Panc1 (cell line): Measurements from ENCODE around the gene S100P. TPM values are rescaled to one million over a fixed set of nuclear protein-coding genes. Genes with fewer than 3 reads are reported as not detected.
"Not testable (repeated sequence)": the region's sequence is repeated elsewhere in the genome, so short reads cannot be mapped to it uniquely, and the experiment has no call there.

Experiments
- ATAC-seq: fragments of 200-7000 bp; cut with Tn5 transposase; 2 replicates; pipeline ENCODE4 v1.9.1; 2020; ENCODE audit warnings: mild to moderate bottlenecking, moderate library complexity
- BruUV-seq: library from RNA; stranded (reverse); fragments of 400-500 nt; replicated peaks from 2 replicates; lab custom pipeline; 2021; lab: Mats Ljungman, UMichigan
- CTCF ChIA-PET: fragments of 300-600 bp; sonication (Branson Sonifier 250); formaldehyde crosslinking; loops from one replicate; lab custom pipeline; 2022; ENCODE audit warnings: antibody characterized with exemption; lab: Charles Lee
- POLR2A ChIA-PET: fragments of 300-600 bp; sonication (Branson Sonifier 250); formaldehyde crosslinking; loops from one replicate; lab custom pipeline; 2022; ENCODE audit warnings: antibody characterized with exemption; lab: Charles Lee
- DNase-seq: peaks from one replicate; pipeline ENCODE4 v3.0.0-alpha.2; 2010; ENCODE audit warnings: low read depth, low spot score
- H3K27ac ChIP-seq: 2 replicates; pipeline ENCODE4 v1.5.1; 2011; ENCODE audit warnings: mild to moderate bottlenecking, low read length, inconsistent platforms
- H3K27me3 ChIP-seq: fragments of 200-500 bp; sonication (Bioruptor generic); 2 replicates; pipeline ENCODE4 v1.6.0; 2014; ENCODE audit warnings: low read length, inconsistent platforms; ENCODE audit not compliant: control insufficient read depth, insufficient read depth
- H3K36me3 ChIP-seq: fragments of 200-500 bp; sonication (Bioruptor generic); 2 replicates; pipeline ENCODE4 v1.5.1; 2014; ENCODE audit warnings: inconsistent platforms, mild to moderate bottlenecking, low read length, moderate library complexity; ENCODE audit not compliant: control insufficient read depth, insufficient read depth
- H3K4me1 ChIP-seq: 2 replicates; pipeline ENCODE4 v1.5.1; 2011; ENCODE audit warnings: inconsistent platforms, mild to moderate bottlenecking, low read length, moderate library complexity; ENCODE audit not compliant: control insufficient read depth, insufficient read depth
- H3K4me3 ChIP-seq, 2 experiments: 2 replicates each; pipeline ENCODE4 v1.5.1; 2011 to 2012; ENCODE audit warnings: low read depth in 2 of 2, low read length in 2 of 2, mild to moderate bottlenecking in 2 of 2, inconsistent platforms in 1 of 2, moderate library complexity in 1 of 2
- H3K9me3 ChIP-seq: fragments of 200-500 bp; sonication (Bioruptor generic); 2 replicates; pipeline ENCODE4 v1.5.1; 2014; ENCODE audit warnings: low read depth, mild to moderate bottlenecking, inconsistent platforms, low read length, moderate library complexity; ENCODE audit not compliant: control insufficient read depth, insufficient read depth
- CTCF ChIP-seq: fragments of 450-650 bp; IDR thresholded peaks from 2 replicates; pipeline ENCODE4 v1.5.1; 2017; ENCODE audit warnings: mild to moderate bottlenecking
- POLR2AphosphoS5 ChIP-seq: IDR thresholded peaks from 2 replicates; pipeline ENCODE4 v1.6.1; 2012; ENCODE audit warnings: mild to moderate bottlenecking, low read depth, low read length, moderate library complexity
- REST ChIP-seq, 2 experiments: IDR thresholded peaks; 2 replicates each; pipeline ENCODE4 v1.6.1; 2011 to 2012; ENCODE audit warnings: low read depth in 2 of 2, control low read depth in 1 of 2, low read length in 1 of 2, mild to moderate bottlenecking in 1 of 2, moderate library complexity in 1 of 2; ENCODE audit not compliant: insufficient read depth in 1 of 2
- SIN3A ChIP-seq: IDR thresholded peaks from 2 replicates; pipeline ENCODE4 v1.6.1; 2012; ENCODE audit warnings: low read depth, mild to moderate bottlenecking, low read length, moderate library complexity, borderline replicate concordance; ENCODE audit not compliant: insufficient read depth
- TCF7L2 ChIP-seq: IDR thresholded peaks from 2 replicates; pipeline ENCODE4 v1.6.1; 2011; ENCODE audit warnings: mild to moderate bottlenecking, low read depth, low read length, inconsistent platforms
- in situ Hi-C: cut with HindIII; loops from 2 replicates; pipeline ENCODE4 v1.10.0; 2016; ENCODE audit warnings: low sequenced_read_pairs, low pct_unique_long_range_greater_than_20kb
- intact Hi-C: fragments of 100-400 bp; cut with micrococcal nuclease; formaldehyde crosslinking; loops from one replicate; pipeline ENCODE4 v1.10.0; 2022; ENCODE audit not compliant: unreplicated experiment
- total RNA-seq: library from RNA; stranded (reverse); gene quantifications from one replicate; pipeline ENCODE4 v1.2.1, GENCODE V29; 2021; ENCODE audit not compliant: unreplicated experiment

Gene S100P
- total RNA-seq, 1 experiment from 2014 or later = 2.3 TPM

GRCh38 chr4:6649216-6649615 lies 44.5 kb upstream of the S100P start:
- no peaks in the 10 kb centered on the region for H3K36me3 ChIP-seq
- H3K27ac ChIP-seq = no peak overlapping the region
- no peaks in the 10 kb centered on the region for H3K27me3 ChIP-seq
- ChIA-PET CTCF (no interaction called here), POLR2A (no interaction called here)
- DNase-seq = no peak
- H3K4me3 ChIP-seq = no peak overlapping the region
- no TSS peak for BruUV-seq
- ATAC-seq = no peak
- in situ Hi-C loops = no loop called here
- intact Hi-C loops = no loop called here
- H3K9me3 ChIP-seq = no peaks in the 10 kb centered on the region
- no peak for TF ChIP-seq TCF7L2
- no peak for TF ChIP-seq POLR2AphosphoS5
- no peak for TF ChIP-seq REST (IDR thresholded peaks at IDR 0.05; ENCODE audit: insufficient read depth in 1 of 2, low read depth in 2 of 2, low read length in 1 of 2)
- TF ChIP-seq CTCF = no peak
- TF ChIP-seq SIN3A = no peak
- no peaks in the 10 kb centered on the region for H3K4me1 ChIP-seq

GRCh38 chr4:6654211-6654610 lies 39.5 kb upstream of the S100P start:
- H3K27ac ChIP-seq, ATAC-seq, DNase-seq, H3K27me3 ChIP-seq, POLR2A ChIA-PET, in situ Hi-C loops, H3K9me3 ChIP-seq, CTCF ChIA-PET, H3K4me3 ChIP-seq, H3K36me3 ChIP-seq, H3K4me1 ChIP-seq, intact Hi-C loops, BruUV-seq: not testable (repeated sequence)

- BruUV-seq, H3K9me3 ChIP-seq, CTCF ChIA-PET, DNase-seq, intact Hi-C loops, in situ Hi-C loops, ATAC-seq, H3K4me3 ChIP-seq, H3K27ac ChIP-seq, POLR2A ChIA-PET, H3K4me1 ChIP-seq, H3K36me3 ChIP-seq, H3K27me3 ChIP-seq: not testable (repeated sequence)
Measured at GRCh38 chr4:6655291-6655690, 38.4 kb upstream of the S100P start.
